ENCODE measurements around the gene HSPA9.

Gene HSPA9

GRCh38 chr5:138564242-138564641 is 11.0 kb downstream of the HSPA9 start:
- ATAC-seq (ENCODE audit: insufficient read depth, low read depth) (no peak), DNase-seq (no peak)
- TF ChIP-seq CTCF (IDR thresholded peaks at IDR 0.05; ENCODE audit: borderline replicate concordance, extremely low read depth, low read length, poor library complexity, severe bottlenecking), result no peak
- no peak for TF ChIP-seq EZH2 (IDR thresholded peaks at IDR 0.05; ENCODE audit: borderline replicate concordance, low read depth, low read length, severe bottlenecking)
- Histone ChIP-seq H3K27me3 (ENCODE audit: insufficient read depth, low read length, poor library complexity) (no peaks in the 10 kb centered on the region), H3K4me3 (ENCODE audit: low read depth in 1 of 2, low read length in 2 of 2) (no peak overlapping the region), H3K27ac (ENCODE audit: low read length) (no peak overlapping the region), H3K36me3 (ENCODE audit: insufficient read depth, low read length) (peaks cover 94% of the 10 kb centered on the region), H3K79me2 (ENCODE audit: insufficient read depth, low read length) (peaks cover 92% of the 10 kb centered on the region), H3K9me3 (ENCODE audit: insufficient read depth, low read length, severe bottlenecking) (no peaks in the 10 kb centered on the region), H2AFZ (ENCODE audit: low read depth, low read length) (no peak overlapping the region), H4K20me1 (ENCODE audit: insufficient read depth, low read length) (peaks cover 66% of the 10 kb centered on the region; the same call in 1 of the 2 replicates), H3K4me2 (ENCODE audit: insufficient read depth, low read length) (no peak overlapping the region), H3K9ac (ENCODE audit: low read depth, low read length) (no peak overlapping the region), H3K4me1 (ENCODE audit: insufficient read depth, low read length) (peaks cover 15% of the 10 kb centered on the region; the same call in 1 of the 2 replicates)

- Histone ChIP-seq H3K9me3 (ENCODE audit: insufficient read depth, low read length, severe bottlenecking) (no peaks in the 10 kb centered on the region), H3K27ac (ENCODE audit: low read length) (no peak overlapping the region), H3K4me2 (ENCODE audit: insufficient read depth, low read length) (no peak overlapping the region), H3K36me3 (ENCODE audit: insufficient read depth, low read length) (peaks cover 94% of the 10 kb centered on the region), H3K4me3 (ENCODE audit: low read depth in 1 of 2, low read length in 2 of 2) (no peak overlapping the region), H4K20me1 (ENCODE audit: insufficient read depth, low read length) (peaks cover 68% of the 10 kb centered on the region; the same call in 1 of the 2 replicates), H3K27me3 (ENCODE audit: insufficient read depth, low read length, poor library complexity) (no peaks in the 10 kb centered on the region), H3K79me2 (ENCODE audit: insufficient read depth, low read length) (peaks cover 88% of the 10 kb centered on the region), H3K4me1 (ENCODE audit: insufficient read depth, low read length) (peaks cover 9% of the 10 kb centered on the region; the same call in 1 of the 2 replicates), H3K9ac (ENCODE audit: low read depth, low read length) (no peak overlapping the region), H2AFZ (ENCODE audit: low read depth, low read length) (no peak overlapping the region)
- TF ChIP-seq CTCF (IDR thresholded peaks at IDR 0.05; ENCODE audit: borderline replicate concordance, extremely low read depth, low read length, poor library complexity, severe bottlenecking), result no peak
- TF ChIP-seq EZH2 (IDR thresholded peaks at IDR 0.05; ENCODE audit: borderline replicate concordance, low read depth, low read length, severe bottlenecking), result no peak
- DNase-seq, result no peak
- ATAC-seq (ENCODE audit: insufficient read depth, low read depth), result no peak
These were observed 11.7 kb downstream of the HSPA9 start for GRCh38 chr5:138563340-138564118.

- TF ChIP-seq CTCF (IDR thresholded peaks at IDR 0.05; ENCODE audit: borderline replicate concordance, extremely low read depth, low read length, poor library complexity, severe bottlenecking) (no peak), EZH2 (IDR thresholded peaks at IDR 0.05; ENCODE audit: borderline replicate concordance, low read depth, low read length, severe bottlenecking) (no peak)
- H3K36me3 ChIP-seq (ENCODE audit: insufficient read depth, low read length), result peaks cover 94% of the 10 kb centered on the region
- ATAC-seq (ENCODE audit: insufficient read depth, low read depth) (no peak), DNase-seq (no peak)
- no peak overlapping the region for H2AFZ ChIP-seq (ENCODE audit: low read depth, low read length)
- no peak overlapping the region for H3K4me3 ChIP-seq (ENCODE audit: low read depth in 1 of 2, low read length in 2 of 2)
- no peak overlapping the region for H3K9ac ChIP-seq (ENCODE audit: low read depth, low read length)
- H3K27ac ChIP-seq (ENCODE audit: low read length), result no peak overlapping the region
- H3K79me2 ChIP-seq (ENCODE audit: insufficient read depth, low read length), result peaks cover 62% of the 10 kb centered on the region
- H3K27me3 ChIP-seq (ENCODE audit: insufficient read depth, low read length, poor library complexity), result no peaks in the 10 kb centered on the region
- peaks cover 60% of the 10 kb centered on the region; the same call in 1 of the 2 replicates for H4K20me1 ChIP-seq (ENCODE audit: insufficient read depth, low read length)
- H3K4me1 ChIP-seq (ENCODE audit: insufficient read depth, low read length), result no peaks in the 10 kb centered on the region
- H3K9me3 ChIP-seq (ENCODE audit: insufficient read depth, low read length, severe bottlenecking), result no peaks in the 10 kb centered on the region
- no peak overlapping the region for H3K4me2 ChIP-seq (ENCODE audit: insufficient read depth, low read length)
These were observed 14.2 kb downstream of the HSPA9 start for GRCh38 chr5:138560971-138561370.

Data from DND-41 (cell line).